GM23248 (cell line): ENCODE measurements around the gene HEPHL1.

Experiments
- EZH2 ChIP-seq: fragments of 200-600 bp; sonication (generic); IDR thresholded peaks from 2 replicates; pipeline ENCODE4 v1.6.1; 2018; ENCODE audit warnings: antibody characterized with exemption, mild to moderate bottlenecking; ENCODE audit not compliant: insufficient read depth, poor library complexity, severe bottlenecking
- EZH2phosphoT487 ChIP-seq: fragments of 200-600 bp; sonication (generic); IDR thresholded peaks from 2 replicates; pipeline ENCODE4 v1.6.1; 2018; ENCODE audit warnings: antibody characterized with exemption, moderate library complexity, mild to moderate bottlenecking, low read depth; ENCODE audit not compliant: insufficient read depth

DNA sequence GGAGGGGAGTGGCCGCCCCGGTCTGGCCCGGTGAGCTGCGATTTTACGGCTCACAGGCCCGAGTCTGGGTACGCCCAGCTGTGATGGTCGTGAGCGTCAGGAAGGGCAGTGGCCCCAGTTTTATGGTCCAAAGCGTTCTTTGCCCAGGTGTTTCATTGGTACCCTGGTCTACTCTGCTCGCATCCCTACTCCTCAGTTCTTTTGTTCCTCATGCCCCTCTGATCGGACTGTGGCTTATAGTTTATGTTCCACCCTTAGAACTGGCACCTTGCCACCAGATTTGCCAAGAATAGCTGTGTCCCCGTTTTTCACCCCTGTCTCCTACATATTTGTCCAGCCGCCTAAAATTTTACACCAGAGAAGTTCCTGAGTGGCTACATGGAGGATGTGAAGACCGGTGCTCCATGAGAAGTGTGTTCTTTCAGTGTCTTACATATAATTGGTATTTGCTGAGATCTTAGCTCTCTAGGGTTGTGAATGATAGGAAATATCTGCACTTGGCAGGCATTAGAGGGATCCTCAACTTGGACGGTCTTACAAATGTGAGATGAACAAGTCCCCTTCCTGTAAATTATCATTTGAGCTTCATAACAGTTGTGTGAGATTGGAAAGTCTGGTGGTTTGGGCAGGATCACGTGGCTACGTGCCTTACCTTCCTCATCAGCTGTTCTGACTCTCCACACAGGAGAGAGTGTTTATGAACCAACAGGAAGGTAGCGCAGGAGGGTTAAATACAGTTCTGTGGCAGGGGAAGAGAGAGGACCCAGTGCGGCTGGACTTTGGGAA is 108.6 kb downstream of the HEPHL1 start:
- TF ChIP-seq EZH2phosphoT487 (no peak), EZH2 (no peak)
